DOHH2 (cell line): Measurements from ENCODE around the gene DNPH1.

ENCODE experiments used
- H3F3A ChIP-seq: fragments of 200-600 bp; sonication (generic), shearing (Covaris generic); 2 replicates; pipeline ENCODE4 v1.6.0; 2016; ENCODE audit warnings: antibody characterized with exemption, mild to moderate bottlenecking; ENCODE audit not compliant: control insufficient read depth, insufficient read depth
- H3K27ac ChIP-seq: fragments of 200-600 bp; sonication (generic); 2 replicates; pipeline ENCODE4 v1.5.1; 2014; ENCODE audit warnings: low read depth, mild to moderate bottlenecking, low read length, moderate library complexity
- H3K27me3 ChIP-seq: fragments of 200-600 bp; sonication (generic); 2 replicates; pipeline ENCODE4 v1.6.1; 2014; ENCODE audit warnings: mild to moderate bottlenecking, low read length, mixed read lengths; ENCODE audit not compliant: control insufficient read depth
- H3K36me3 ChIP-seq: fragments of 200-600 bp; sonication (generic); 2 replicates; pipeline ENCODE4 v1.6.1; 2014; ENCODE audit warnings: mild to moderate bottlenecking, low read length, moderate library complexity, mixed read lengths; ENCODE audit not compliant: control insufficient read depth
- H3K4me1 ChIP-seq: fragments of 200-600 bp; sonication (generic); 2 replicates; pipeline ENCODE4 v1.6.1; 2014; ENCODE audit warnings: mild to moderate bottlenecking, low read length, mixed read lengths; ENCODE audit not compliant: control insufficient read depth
- H3K4me2 ChIP-seq: fragments of 200-600 bp; sonication (generic); 2 replicates; pipeline ENCODE4 v1.6.0; 2014; ENCODE audit warnings: mild to moderate bottlenecking, low read length, moderate library complexity
- H3K4me3 ChIP-seq: fragments of 200-600 bp; sonication (generic); 2 replicates; pipeline ENCODE4 v1.5.1; 2014; ENCODE audit warnings: mild to moderate bottlenecking, low read length, mixed read lengths
- H3K79me2 ChIP-seq: fragments of 200-600 bp; sonication (generic); 2 replicates; pipeline ENCODE4 v1.6.1; 2014; ENCODE audit warnings: mild to moderate bottlenecking, low read length, mixed read lengths; ENCODE audit not compliant: control insufficient read depth
- H3K9me2 ChIP-seq: fragments of 200-600 bp; sonication (generic); replicated peaks from 2 replicates; pipeline ENCODE4 v1.6.1; 2014; ENCODE audit warnings: mild to moderate bottlenecking, low read length, mixed read lengths; ENCODE audit not compliant: control insufficient read depth
- H3K9me3 ChIP-seq: fragments of 200-600 bp; sonication (generic); 2 replicates; pipeline ENCODE4 v1.6.1; 2014; ENCODE audit warnings: antibody characterized with exemption, low read length, mixed read lengths; ENCODE audit not compliant: control insufficient read depth, insufficient read depth
- H4K20me1 ChIP-seq: fragments of 200-600 bp; sonication (generic); 2 replicates; pipeline ENCODE4 v1.6.0; 2014; ENCODE audit warnings: low read depth, mild to moderate bottlenecking, antibody characterized with exemption, low read length, moderate library complexity; ENCODE audit not compliant: control insufficient read depth, insufficient read depth
- EZH2phosphoT487 ChIP-seq: fragments of 200-600 bp; sonication (generic); IDR thresholded peaks from 2 replicates; pipeline ENCODE4 v1.6.1; 2017; ENCODE audit warnings: borderline replicate concordance, mild to moderate bottlenecking, antibody characterized with exemption, low read length, moderate library complexity, mixed read lengths
- TF ChIP-seq, protein P1 (sequence below): fragments of 200-600 bp; sonication (generic); IDR thresholded peaks from one replicate; pipeline ENCODE4 v1.5.1; 2014; ENCODE audit warnings: antibody characterized with exemption, mild to moderate bottlenecking, low read depth, low read length; ENCODE audit not compliant: poor library complexity, severe bottlenecking

Gene DNPH1

DNA sequence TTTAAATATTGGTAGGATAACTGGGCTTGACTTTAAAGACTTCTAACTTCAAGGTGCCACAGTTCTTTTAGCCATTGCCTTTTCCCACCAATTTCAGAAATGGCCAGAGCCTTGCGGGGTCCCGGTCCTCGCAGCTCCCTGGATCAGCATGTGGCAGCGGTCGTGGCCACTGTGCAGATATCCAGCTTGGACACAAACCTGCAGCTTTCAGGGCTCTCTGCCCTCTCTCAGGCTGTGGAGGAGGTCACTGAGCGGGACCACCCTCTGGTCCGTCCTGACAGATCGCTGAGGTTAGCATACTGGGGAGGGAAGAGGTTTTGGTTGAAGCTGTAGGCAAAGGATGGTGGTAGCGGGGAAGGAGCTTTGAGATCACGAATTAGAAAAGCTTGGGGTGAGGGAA is 40.9 kb downstream of the DNPH1 start:
- no peaks in the 10 kb centered on the region for H3K9me3 ChIP-seq
- H3K9me2 ChIP-seq, result no peaks in the 10 kb centered on the region
- no peak overlapping the region for H3K27ac ChIP-seq
- H3K4me1 ChIP-seq, result peaks cover 2% of the 10 kb centered on the region
- no peaks in the 10 kb centered on the region for H3K27me3 ChIP-seq
- TF ChIP-seq, protein P1, sequence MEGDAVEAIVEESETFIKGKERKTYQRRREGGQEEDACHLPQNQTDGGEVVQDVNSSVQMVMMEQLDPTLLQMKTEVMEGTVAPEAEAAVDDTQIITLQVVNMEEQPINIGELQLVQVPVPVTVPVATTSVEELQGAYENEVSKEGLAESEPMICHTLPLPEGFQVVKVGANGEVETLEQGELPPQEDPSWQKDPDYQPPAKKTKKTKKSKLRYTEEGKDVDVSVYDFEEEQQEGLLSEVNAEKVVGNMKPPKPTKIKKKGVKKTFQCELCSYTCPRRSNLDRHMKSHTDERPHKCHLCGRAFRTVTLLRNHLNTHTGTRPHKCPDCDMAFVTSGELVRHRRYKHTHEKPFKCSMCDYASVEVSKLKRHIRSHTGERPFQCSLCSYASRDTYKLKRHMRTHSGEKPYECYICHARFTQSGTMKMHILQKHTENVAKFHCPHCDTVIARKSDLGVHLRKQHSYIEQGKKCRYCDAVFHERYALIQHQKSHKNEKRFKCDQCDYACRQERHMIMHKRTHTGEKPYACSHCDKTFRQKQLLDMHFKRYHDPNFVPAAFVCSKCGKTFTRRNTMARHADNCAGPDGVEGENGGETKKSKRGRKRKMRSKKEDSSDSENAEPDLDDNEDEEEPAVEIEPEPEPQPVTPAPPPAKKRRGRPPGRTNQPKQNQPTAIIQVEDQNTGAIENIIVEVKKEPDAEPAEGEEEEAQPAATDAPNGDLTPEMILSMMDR, result no peak
- TF ChIP-seq EZH2phosphoT487, result no peak
- peaks cover 63% of the 10 kb centered on the region for H3K36me3 ChIP-seq
- H3K4me2 ChIP-seq, result no peak overlapping the region
- peaks cover 7% of the 10 kb centered on the region for H3K79me2 ChIP-seq
- no peaks in the 10 kb centered on the region for H3F3A ChIP-seq
- H3K4me3 ChIP-seq, result no peak overlapping the region
- no peaks in the 10 kb centered on the region for H4K20me1 ChIP-seq

DNA sequence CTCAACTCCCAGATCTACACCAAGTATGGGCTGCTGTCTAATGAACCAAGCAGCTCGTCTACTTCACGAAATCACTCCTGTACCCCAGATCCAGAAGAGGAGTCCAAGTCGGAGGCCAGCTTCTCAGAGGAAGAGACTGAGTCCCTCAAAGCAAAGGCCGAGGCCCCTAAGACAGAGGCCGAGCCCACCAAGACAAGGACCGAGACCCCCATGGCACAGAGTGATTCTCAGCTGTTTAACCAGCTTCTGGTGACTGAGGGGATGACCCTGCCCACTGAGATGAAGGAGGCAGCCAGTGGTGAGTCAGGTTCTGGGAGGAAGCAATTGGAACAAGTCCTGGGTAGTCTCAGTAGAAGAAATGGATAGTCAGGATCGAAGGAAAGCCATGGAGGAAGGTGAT is 41.5 kb downstream of the DNPH1 start:
- Histone ChIP-seq H3K4me2 (no peak overlapping the region), H3K27ac (no peak overlapping the region), H3K36me3 (peaks cover 58% of the 10 kb centered on the region), H3K9me3 (no peaks in the 10 kb centered on the region), H3F3A (no peaks in the 10 kb centered on the region), H3K27me3 (no peaks in the 10 kb centered on the region), H3K4me3 (no peak overlapping the region), H4K20me1 (no peaks in the 10 kb centered on the region), H3K9me2 (no peaks in the 10 kb centered on the region), H3K4me1 (peaks cover 8% of the 10 kb centered on the region), H3K79me2 (peaks cover 13% of the 10 kb centered on the region)
- TF ChIP-seq, protein P1, result no peak
- TF ChIP-seq EZH2phosphoT487, result no peak

DNA sequence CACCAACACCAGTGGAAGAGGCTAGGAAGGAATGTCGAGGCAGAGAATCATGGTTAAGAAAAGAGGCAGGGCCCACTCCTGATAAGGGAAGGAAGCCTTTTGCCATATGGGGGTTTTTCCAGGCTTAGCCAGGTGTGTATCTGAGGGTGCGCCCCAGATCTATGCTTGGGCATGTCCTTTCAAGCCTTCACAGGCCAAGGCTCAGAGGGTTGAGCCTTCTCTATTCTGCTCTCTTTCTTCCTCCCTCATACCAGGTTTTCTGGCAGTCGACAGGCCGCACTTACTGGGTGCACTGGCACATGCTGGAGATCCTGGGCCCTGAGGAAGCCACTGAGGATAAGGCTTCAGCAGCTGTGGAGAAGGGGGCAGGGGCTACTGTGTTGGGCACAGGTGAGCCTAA is 42.6 kb downstream of the DNPH1 start:
- Histone ChIP-seq H3K36me3 (peaks cover 54% of the 10 kb centered on the region), H3K4me2 (no peak overlapping the region), H4K20me1 (no peaks in the 10 kb centered on the region), H3F3A (peaks cover under 1% of the 10 kb centered on the region; the same call in 1 of the 2 replicates), H3K9me3 (no peaks in the 10 kb centered on the region), H3K79me2 (peaks cover 20% of the 10 kb centered on the region), H3K27ac (no peak overlapping the region), H3K27me3 (no peaks in the 10 kb centered on the region), H3K4me3 (no peak overlapping the region), H3K9me2 (no peaks in the 10 kb centered on the region), H3K4me1 (peaks cover 13% of the 10 kb centered on the region)
- TF ChIP-seq, protein P1, result no peak
- no peak for TF ChIP-seq EZH2phosphoT487
